GM12891 (cell line): ENCODE measurements around the gene PCARE. TPM values are rescaled to one million over a fixed set of nuclear protein-coding genes. Genes with fewer than 3 reads are reported as not detected.

Experiments used
- DNase-seq: peaks from one replicate; pipeline ENCODE4 v3.0.0; 2011; ENCODE audit warnings: low spot score; ENCODE audit not compliant: insufficient read length
- FAIRE-seq: peaks from 2 replicates; lab custom pipeline; 2011; peaks lifted over from hg19 to GRCh38; lab: Jason Lieb, UNC
- PAX5 ChIP-seq: IDR thresholded peaks from 2 replicates; pipeline ENCODE4 v1.6.1; 2011; ENCODE audit warnings: low read length, moderate library complexity, mild to moderate bottlenecking; ENCODE audit not compliant: insufficient read depth, severe bottlenecking
- POLR2A ChIP-seq: IDR thresholded peaks from 2 replicates; pipeline ENCODE4 v1.6.1; 2011; ENCODE audit warnings: low read depth, low read length, control low read depth
- POLR2AphosphoS5 ChIP-seq: IDR thresholded peaks from 2 replicates; pipeline ENCODE4 v1.6.1; 2011; ENCODE audit warnings: low read depth, low read length, control low read depth
- POU2F2 ChIP-seq: IDR thresholded peaks from 2 replicates; pipeline ENCODE4 v1.6.1; 2011; ENCODE audit warnings: low read depth, mild to moderate bottlenecking, control low read depth, low read length, moderate library complexity
- SPI1 ChIP-seq: IDR thresholded peaks from 2 replicates; pipeline ENCODE4 v1.6.1; 2011; ENCODE audit warnings: low read depth, low read length, control low read depth
- TAF1 ChIP-seq: IDR thresholded peaks from 2 replicates; pipeline ENCODE4 v1.6.1; 2011; ENCODE audit warnings: low read depth, low read length, control low read depth
- polyA plus RNA-seq: library from polyadenylated mRNA; unstranded; fragments of >200 nt; gene quantifications from one replicate; pipeline ENCODE4 v1.2.1, GENCODE V29; 2012; ENCODE audit warnings: low read depth, missing spikeins, inconsistent platforms; ENCODE audit not compliant: missing spikeins

The PCARE gene
- 0.01 TPM for polyA plus RNA-seq

GRCh38 chr2:29074411-29074810 lies at the start of gene PCARE:
Gene PCARE, minus strand, starts transcription at chr2:29074523. Its CDS starts 262 bp downstream, at chr2:29074261.
- TF ChIP-seq POLR2AphosphoS5 (no peak), TAF1 (no peak), POU2F2 (no peak), PAX5 (no peak), SPI1 (no peak), POLR2A (no peak)
- FAIRE-seq: no peak
- DNase-seq: no peak

DNA sequence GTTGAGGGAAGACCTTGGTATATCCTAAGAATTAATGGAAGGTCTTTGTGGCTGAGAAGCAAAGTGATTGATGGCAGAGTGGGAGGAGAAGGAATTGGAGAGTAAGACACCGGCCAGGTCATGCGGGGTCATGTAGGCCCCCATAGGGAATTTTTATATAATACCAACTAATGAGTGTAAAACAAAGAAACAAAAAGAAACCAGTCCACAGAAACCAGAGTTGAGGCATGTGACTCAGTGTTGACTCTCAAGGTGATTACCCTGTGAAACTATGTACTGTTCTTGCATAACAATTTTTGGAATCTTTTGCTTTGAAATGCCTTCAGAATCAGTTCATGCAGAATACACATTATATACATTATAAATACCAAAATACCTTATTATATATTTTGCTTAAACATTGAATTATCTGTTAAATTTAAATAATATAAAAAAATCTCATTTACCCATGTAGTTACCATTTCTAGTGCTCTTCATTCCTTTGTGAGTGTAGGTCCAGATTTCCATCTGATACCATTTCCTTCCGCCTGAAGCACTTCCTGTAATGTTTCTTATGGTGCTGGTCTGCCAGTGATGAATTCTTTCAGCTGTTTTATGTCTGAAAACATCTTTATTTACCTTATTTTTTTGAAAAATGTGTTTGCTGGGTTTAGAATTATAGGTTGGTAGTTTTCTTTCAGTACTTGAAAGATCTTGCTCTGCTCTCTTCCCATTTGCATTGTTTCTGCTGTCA lies 49.5 kb upstream of the PCARE start:
- no peak for TF ChIP-seq POU2F2
- no peak for TF ChIP-seq POLR2A
- no peak for TF ChIP-seq TAF1
- TF ChIP-seq POLR2AphosphoS5: no peak
- TF ChIP-seq PAX5: no peak
- no peak for TF ChIP-seq SPI1
- FAIRE-seq (no peak), DNase-seq (no peak)

DNA sequence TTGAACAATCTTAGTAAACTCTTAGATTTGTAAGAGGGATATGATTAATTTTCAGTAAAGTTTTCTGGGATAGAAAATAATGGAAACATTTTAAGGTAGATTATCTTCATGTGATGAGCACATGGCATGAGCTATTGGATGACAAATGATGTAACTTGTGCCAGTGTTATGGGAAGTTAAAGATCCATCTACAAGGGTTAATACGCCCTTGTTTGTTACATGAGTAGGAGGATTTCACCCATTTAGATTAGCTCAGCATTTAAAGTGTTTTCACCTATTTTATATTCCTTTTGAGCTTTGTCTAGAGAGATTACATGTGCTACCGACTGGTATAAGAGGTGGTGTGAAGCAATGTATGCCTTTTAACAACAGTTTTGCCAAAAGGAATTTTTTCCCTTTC lies 46.5 kb upstream of the PCARE start:
- FAIRE-seq: no peak
- TF ChIP-seq POU2F2 (no peak), SPI1 (no peak), PAX5 (no peak), POLR2AphosphoS5 (no peak), TAF1 (no peak), POLR2A (no peak)
- DNase-seq: no peak

DNA sequence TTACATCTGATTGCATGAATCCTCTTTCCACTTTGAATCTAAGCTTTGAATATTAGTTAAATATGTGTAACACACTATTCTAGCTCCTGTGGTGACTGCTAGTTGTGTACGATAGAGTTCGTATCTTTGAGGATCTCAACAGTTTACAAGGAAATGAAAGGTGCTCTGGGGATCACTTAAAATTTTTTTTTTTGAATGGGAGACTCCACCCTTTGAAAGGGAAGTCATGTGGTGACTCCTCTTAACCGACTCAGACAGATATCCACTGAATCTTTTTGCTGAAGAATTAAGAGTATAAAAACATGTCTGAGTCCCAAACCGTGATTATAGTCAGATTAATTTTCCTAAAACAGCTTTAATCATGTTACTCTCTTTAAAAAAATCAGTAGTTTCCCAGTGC lies 44.9 kb upstream of the PCARE start:
- no peak for FAIRE-seq

DNA sequence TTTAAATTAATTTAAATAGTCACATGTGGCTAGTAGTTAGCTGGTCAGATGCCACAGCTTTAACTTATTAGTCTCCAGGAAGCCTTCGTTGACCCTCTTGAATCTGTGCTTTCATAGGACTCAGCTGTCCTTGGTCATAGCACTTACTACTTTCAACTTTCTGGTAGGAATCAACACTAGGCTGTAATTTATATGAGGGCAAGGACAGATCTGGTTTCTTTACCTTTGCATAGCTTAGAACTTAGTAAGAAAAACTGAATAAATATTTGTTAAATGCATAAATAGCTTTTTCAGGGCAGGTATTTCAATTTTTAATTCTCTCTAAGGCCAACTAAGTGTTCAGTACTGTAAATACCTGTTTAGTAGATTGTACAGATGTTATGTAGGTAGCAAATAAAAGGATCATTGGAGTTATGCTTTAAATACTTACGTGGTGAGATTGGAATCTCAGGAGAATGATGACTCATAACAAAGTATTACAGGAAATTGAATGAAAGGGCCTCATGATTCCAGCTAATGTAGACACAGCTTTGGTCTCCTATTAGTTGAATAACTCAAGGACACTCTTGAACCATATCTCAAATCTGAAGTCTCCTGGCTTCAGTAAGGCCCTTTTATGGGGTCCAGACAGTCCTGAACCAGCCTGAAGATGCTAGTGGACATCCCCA lies 43.4 kb upstream of the PCARE start:
- FAIRE-seq (no peak), DNase-seq (no peak)
- no peak for TF ChIP-seq TAF1
- TF ChIP-seq POU2F2: no peak
- TF ChIP-seq POLR2AphosphoS5: no peak
- TF ChIP-seq SPI1: no peak
- TF ChIP-seq PAX5: no peak

More for the DNA sequence above, 44.9 kb upstream of the PCARE start:
- no peak for DNase-seq
- TF ChIP-seq PAX5 (no peak), POLR2A (no peak)

GRCh38 chr2:29115797-29116781 lies 41.8 kb upstream of the PCARE start:
- TF ChIP-seq TAF1: no peak; the same call in 1 of the 2 replicates
- no peak for TF ChIP-seq PAX5
- 0 out of 2 replicates have a peak, but pooled peaks have one; percentile 10 for TF ChIP-seq POU2F2
- TF ChIP-seq POLR2A: peak; percentile 67; the same call in 1 of the 2 replicates
- TF ChIP-seq POLR2AphosphoS5: peak; percentile 60; the same call in 1 of the 2 replicates
- no peak for TF ChIP-seq SPI1
- no peak for DNase-seq
- FAIRE-seq: peak; percentile 86

GRCh38 chr2:29114946-29115609 lies 40.8 kb upstream of the PCARE start, which contains the start of gene CLIP4:
Gene CLIP4, plus strand, starts transcription at chr2:29115415. Its CDS starts 5,974 bp downstream, at chr2:29121389.
- no peak for TF ChIP-seq SPI1
- no peak for TF ChIP-seq POLR2A
- DNase-seq: peak; percentile 62
- FAIRE-seq: peak; percentile 91

DNA sequence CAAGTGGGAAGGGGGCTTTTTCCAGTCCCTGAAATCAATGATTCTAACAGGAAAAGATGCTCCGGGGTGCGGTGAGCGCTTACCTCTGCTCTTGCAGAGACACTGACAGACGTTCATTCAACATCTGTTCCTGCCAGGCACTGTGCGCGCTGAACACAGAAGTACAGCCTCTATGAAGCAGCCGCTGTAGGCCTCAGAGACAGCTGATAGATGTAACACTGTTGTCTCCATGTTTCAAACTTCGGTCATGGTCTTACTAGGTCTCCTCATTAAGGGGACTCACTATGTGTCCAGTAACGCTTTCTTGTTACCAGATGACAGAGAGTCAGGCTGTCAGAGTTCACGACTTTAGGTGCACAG lies 40.2 kb upstream of the PCARE start:
- FAIRE-seq (no peak), DNase-seq (no peak)
- TF ChIP-seq SPI1: no peak
- no peak for TF ChIP-seq PAX5
- TF ChIP-seq POLR2A: no peak
- TF ChIP-seq POU2F2: no peak
- TF ChIP-seq POLR2AphosphoS5: no peak
- no peak for TF ChIP-seq TAF1

GRCh38 chr2:29113891-29114321 lies 39.6 kb upstream of the PCARE start:
- peak; percentile 68 for TF ChIP-seq POU2F2
- TF ChIP-seq TAF1: no peak
- DNase-seq (no peak), FAIRE-seq (peak; percentile 35)
